A172 (cell line): ENCODE results near the gene FAM20B. TPM values are rescaled to one million over a fixed set of nuclear protein-coding genes. Genes with fewer than 3 reads are reported as not detected.

Experiments used
- DNase-seq: peaks from one replicate; pipeline ENCODE4 v3.0.0-alpha.2; 2015; ENCODE audit warnings: low spot score
- total RNA-seq: library from RNA; depleted of rRNA; stranded (reverse); fragments of >200 nt; shearing (Covaris generic); gene quantifications from 2 replicates; pipeline ENCODE4 v1.2.3, GENCODE V29; 2014; rRNA removed

The FAM20B gene
- total RNA-seq, 1 experiment from 2014 or later: 51.7 TPM

DNA sequence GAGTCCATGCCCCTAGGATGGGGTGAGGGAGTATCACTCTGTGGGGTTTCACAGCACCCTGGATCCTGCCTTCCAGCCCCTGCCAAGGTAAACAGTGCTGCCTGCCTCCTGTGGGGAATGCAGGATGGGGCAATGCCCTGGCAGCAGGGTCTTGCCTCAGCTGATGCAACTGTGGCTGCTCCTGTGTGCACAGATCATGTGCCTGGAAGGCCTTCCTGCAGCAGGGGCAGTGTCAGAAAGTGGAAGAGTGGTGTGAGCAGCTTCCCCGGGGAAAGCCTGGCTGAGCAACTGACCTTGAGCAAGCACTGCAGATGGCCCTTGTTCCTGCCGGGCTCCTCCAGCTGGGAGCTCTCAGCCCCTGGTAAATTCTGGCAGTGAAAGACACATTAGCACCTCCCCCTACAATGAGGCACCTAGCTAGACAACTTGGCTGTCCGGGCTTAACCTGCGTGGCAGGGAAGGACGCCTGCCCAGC lies 66.0 kb downstream of the FAM20B start:
- peak; percentile 30 for DNase-seq

- no peak for DNase-seq
These were observed 67.3 kb downstream of the FAM20B start for GRCh38 chr1:179092896-179093461.

- no peak for DNase-seq
These were observed 69.1 kb downstream of the FAM20B start for GRCh38 chr1:179094818-179095217.

DNA sequence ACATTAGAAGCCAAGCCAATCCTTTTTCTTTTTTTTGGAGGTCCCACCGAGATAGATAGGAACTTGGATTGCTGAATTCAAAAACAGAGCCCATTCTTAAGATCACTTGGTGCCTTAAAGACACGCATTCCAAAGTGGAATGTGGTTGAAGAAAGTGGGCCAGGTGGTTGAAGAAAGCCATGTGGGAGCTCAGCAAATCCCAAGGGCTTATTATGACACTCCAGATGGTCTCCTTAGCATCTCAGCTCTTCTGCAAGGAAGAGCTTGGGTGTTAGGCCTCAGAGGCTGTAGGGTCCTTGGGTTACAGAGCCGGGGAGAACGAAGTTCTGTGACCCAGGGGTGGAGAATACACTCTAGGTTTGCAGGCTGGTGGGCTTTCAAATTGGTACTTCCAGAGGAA lies 69.7 kb downstream of the FAM20B start:
- no peak for DNase-seq

DNA sequence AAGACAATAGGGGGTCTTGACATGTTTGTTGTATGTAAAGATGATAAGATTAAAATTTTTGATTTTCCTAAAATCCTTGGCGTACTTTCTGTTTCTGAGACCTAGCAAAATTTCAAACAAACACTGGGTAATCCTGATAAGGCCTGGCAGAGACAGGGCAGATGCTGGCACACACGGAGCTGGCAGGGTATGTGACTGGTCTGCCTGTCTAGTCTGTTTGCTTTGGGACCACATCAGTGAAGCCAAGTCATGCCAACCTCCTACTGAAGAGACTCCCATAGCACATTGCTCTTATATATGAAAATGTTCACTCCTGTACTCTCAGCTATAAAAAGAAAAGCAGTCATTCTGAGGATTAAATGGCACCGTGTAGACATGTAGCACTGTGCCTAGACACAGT lies 70.2 kb downstream of the FAM20B start:
- DNase-seq: no peak

DNA sequence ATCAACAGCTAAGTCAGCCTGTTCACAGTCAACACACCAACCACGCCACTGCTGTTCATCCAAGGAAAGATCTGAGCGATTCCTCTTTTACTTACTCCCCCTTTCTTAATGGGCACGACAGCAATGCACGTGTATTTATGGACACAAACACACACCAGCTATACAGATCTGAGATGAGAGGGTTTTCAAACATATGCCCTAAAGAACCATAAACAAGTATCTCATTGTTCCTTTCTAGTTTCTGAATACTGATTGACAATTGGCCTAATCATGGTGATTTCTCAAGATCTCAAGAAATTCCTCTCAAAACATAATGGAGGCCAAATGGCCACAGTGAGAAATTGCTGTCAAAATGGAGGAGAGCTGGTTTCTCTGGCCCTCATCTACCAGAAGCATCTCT lies 74.2 kb downstream of the FAM20B start:
- DNase-seq: no peak

GRCh38 chr1:179101566-179101965 lies 75.9 kb downstream of the FAM20B start:
- DNase-seq: no peak

DNA sequence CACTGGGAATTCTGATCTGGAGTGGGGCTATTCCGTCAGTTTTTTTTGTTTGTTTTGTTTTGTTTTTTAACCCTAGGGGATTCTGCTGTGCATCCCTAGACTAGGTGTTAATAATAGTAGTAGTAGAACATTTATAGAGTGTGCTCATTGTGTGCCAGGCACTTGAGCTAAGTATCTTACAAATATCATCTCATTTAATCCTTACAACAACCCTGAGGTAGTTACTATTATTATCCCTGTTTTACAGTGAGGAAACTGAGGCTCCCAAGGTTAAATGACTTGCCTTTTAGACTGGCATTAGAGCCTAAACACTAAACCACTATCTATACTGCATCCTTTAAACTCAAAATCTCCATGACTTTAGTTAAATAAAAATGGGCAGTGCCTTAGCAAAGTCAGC lies 78.3 kb downstream of the FAM20B start:
- DNase-seq: no peak

DNA sequence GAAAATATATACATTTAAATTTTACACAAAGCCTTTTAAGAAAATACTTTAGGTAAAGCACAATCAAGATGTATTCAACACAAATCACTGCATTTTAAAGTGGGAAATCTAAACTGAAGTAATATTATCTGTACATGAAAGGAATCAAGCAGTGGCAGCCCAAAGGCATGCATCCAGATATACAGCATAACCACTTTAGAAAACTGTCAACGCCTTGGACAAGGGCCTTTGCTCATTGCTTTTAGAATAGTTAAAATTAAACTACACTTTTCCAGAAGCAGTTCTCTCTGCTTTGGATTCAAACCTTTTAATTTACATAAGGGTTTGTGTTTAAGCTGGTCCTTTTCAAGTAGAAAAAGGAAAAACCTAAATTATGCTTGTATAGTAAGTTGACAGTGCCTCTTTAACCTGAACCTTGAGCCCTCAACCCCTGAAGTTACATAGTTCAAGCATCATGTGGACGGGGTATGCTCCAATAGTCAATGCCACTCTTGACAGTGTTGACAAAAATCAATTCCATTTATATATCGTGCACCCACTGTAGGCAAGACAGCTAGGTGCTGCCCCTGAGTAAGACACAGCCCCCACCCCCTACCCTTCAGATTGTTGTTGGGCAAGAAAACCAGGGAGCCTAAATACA lies 79.0 kb downstream of the FAM20B start:
- DNase-seq: no peak

DNA sequence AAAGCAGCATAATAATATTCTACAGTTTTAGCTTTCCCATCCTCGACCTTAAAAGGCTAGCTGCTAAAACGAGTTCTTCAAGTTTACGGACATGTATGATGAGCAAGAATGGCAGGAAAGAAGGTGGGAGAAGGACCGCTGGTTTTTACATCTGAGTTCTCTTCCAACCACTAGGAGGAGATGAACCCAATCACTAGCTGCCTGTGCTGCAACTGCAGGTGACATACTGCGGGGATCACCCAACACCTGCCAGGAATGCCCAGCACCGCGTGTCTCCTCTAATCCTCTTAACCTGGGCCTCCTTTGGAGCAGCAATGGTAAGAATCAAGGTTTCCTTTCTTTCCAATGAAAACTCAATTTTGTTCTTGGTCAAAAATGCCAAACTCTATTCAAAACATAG lies 79.7 kb downstream of the FAM20B start:
- no peak for DNase-seq

DNA sequence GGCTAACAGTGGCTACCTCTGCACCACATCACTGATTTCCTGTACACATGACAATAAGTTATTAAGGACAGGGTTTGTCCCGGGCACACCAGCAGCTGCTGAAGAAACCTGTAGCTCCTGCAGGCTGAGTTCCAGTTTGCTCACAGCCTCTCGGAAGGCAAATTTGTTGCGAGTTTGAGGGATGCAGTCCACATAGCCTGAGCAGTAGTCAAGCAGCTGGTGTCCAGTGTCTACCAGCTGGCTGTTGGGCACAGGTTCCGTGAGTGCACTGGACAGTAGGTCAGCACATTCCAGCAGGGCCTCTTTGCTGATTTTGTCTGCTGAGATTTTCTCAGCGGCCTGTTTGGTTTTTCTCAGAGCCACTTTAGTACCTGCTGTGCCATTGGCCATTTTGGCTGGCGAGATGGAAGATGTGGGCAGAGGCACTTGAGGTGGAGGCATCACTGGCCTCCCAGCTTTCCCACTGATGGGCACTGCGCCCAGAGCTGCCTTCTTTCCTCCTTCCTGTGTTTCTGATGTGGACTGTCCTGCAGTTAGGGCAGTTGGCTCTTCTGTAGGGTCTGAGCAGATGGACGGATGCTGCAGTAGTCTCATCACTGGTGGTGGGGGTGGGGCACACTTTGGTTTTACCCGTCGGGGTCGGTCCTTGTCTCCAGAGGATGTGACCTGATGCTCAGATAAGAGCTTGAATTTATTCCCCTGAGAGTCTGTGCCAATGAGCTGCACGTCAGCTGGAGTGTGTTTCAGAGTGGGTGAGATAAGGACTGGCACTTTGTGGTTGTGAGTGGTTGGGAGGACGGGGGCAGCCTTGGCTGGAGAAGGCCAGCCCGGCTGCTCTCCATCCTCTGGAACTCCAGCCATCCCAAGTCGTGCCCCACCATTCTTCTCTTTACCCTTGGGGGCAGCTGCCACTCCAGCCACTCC lies 82.3 kb downstream of the FAM20B start:
- no peak for DNase-seq

- no peak for DNase-seq
These were observed 83.0 kb downstream of the FAM20B start for GRCh38 chr1:179108644-179109043.

GRCh38 chr1:179115181-179115580 lies 89.5 kb downstream of the FAM20B start:
- DNase-seq: no peak

DNA sequence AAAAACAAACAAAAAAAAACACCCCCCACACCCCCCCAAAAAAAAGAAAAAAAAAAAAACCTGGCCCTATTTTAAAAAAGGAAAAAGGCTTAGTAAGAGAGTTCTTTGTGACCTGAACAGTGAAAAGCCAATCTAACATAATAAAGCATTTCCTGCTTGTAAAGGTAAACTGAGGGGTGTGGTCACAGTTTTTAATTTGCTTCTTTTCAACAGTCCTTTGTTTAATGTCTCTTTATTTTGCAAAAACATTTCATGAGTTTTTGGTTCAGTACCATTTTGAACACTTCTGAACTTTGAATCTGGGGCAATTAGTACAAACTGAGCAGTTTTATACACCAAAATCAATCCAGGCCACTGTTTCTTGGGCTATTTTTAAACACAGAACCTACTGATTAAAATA lies 93.8 kb downstream of the FAM20B start:
- DNase-seq: no peak

GRCh38 chr1:179120736-179121135 lies 95.0 kb downstream of the FAM20B start:
- no peak for DNase-seq

DNA sequence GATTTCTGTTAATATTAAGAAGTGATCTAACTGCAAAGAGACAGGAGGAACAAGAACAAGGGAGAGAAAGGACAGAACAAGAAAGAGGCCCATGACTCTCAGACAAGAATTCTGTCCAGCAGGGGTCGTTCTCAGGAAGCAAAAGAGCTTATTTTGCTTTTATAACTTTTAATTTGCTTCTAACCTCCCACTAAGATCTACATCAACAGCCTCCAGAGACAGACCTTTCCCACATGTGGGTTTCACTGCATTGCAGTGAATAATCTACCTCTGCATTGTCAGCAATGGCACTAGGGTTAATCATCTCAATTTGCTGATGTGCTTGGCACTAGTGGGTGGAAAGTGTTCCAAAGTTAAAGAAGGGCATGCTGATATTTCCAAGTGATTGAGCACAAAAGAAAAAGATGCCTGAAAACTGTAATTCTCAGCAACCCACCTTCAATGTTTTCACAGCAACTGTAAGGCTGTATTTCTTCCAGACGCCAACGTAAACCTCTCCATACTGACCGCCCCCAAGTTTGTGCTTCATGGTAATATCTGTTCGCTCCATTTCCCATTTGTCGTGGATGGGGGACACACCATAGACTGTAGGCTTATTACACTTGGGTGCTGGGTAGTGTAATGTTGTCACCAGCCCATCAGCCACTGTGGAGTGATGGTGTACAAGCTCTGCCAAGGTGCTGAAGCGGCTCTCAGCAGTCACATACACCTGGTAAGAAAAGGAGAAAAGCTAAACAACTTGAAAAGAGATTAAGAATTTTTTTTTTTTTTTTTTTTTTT lies 95.7 kb downstream of the FAM20B start:
- peak; percentile 61 for DNase-seq

GRCh38 chr1:179124873-179125272 lies 99.2 kb downstream of the FAM20B start:
- DNase-seq: peak; percentile 47

Other genes starting within 250 kb of the FAM20B start
- not detected in 2 replicates for gene ANGPTL1, start 154.8 kb upstream of the FAM20B start, total RNA-seq
- gene TOR3A, start 56.2 kb downstream of the FAM20B start, total RNA-seq: 49.2 and 65.1 TPM in 2 replicates
- gene ABL2, start 203.8 kb downstream of the FAM20B start, total RNA-seq: 71.3 and 76.0 TPM in 2 replicates